Transverse colon (tissue), 4 donors: ENCODE data around the gene NEK6. TPM values are rescaled to one million over a fixed set of nuclear protein-coding genes. Genes with fewer than 3 reads are reported as not detected.

Experiments
- DNase-seq: peaks from one replicate; pipeline ENCODE4 v3.0.0-alpha.2; 2019
- H3K27ac ChIP-seq, 4 donors: fragments of 200-600 bp; sonication (generic); 2 replicates each; pipeline ENCODE4 v1.5.1; 2016 to 2018; ENCODE audit warnings: inconsistent platforms in 4 of 4
- H3K27me3 ChIP-seq: fragments of 200-600 bp; sonication (generic); 2 replicates; pipeline ENCODE4 v1.5.1; 2017; ENCODE audit warnings: inconsistent platforms
- H3K36me3 ChIP-seq, 4 donors: fragments of 200-600 bp; sonication (generic); 2 replicates each; pipeline ENCODE4 v1.5.1; 2017 to 2019; ENCODE audit warnings: inconsistent platforms in 4 of 4
- H3K4me1 ChIP-seq, 4 donors: fragments of 200-600 bp; sonication (generic); 2 replicates each; pipeline ENCODE4 v1.5.1; 2017 to 2020; ENCODE audit warnings: inconsistent platforms in 4 of 4
- H3K4me3 ChIP-seq, 4 donors: fragments of 200-600 bp; sonication (generic); 1 replicate in 1 of 4; 2 replicates in 3 of 4; pipeline versions ENCODE4 v1.5.1 to v1.6.1; 2017 to 2019; ENCODE audit warnings: inconsistent platforms in 4 of 4
- H3K9me3 ChIP-seq, 2 donors: fragments of 200-600 bp; sonication (generic); 2 replicates each; pipeline ENCODE4 v1.5.1; 2017 to 2019; ENCODE audit warnings: inconsistent platforms in 2 of 2
- EP300 ChIP-seq: sonication (generic); formaldehyde crosslinking; IDR thresholded peaks from one replicate; pipeline ENCODE4 v1.6.1; 2017; ENCODE audit warnings: antibody characterized with exemption, low read depth
- POLR2A ChIP-seq: fragments of 450-650 bp; IDR thresholded peaks from one replicate; pipeline ENCODE4 v1.6.1; 2016; ENCODE audit warnings: antibody characterized with exemption, mild to moderate bottlenecking, moderate library complexity
- POLR2AphosphoS5 ChIP-seq, 3 donors: sonication (generic); formaldehyde crosslinking; IDR thresholded peaks; one replicate each; pipeline ENCODE4 v1.6.1; 2016; ENCODE audit warnings: antibody characterized with exemption in 3 of 3
- WGBS, 2 donors: methylation state at CpG; one replicate each; pipeline ENCODE4 v1.1.5; 2018; ENCODE audit warnings: low coverage in 1 of 2; 5-methylcytosine and 5-hydroxymethylcytosine counted together
- in situ Hi-C, 4 donors: fragments of 200-750 bp; cut with MboI; loops; one replicate each; pipeline versions ENCODE4 v1.15.0 to v1.15.1; 2017; ENCODE audit warnings: low sequenced_read_pairs in 3 of 4, low pct_ligation_motif_present in 1 of 4, low pct_unique_long_range_greater_than_20kb in 1 of 4
- intact Hi-C: fragments of 100-400 bp; cut with DNase I; formaldehyde crosslinking; loops from one replicate; pipeline ENCODE4 v1.15.1; 2023; ENCODE audit warnings: low total_unique reads
- total RNA-seq, 4 donors: library from RNA; depleted of rRNA; stranded (reverse); fragments of >200 nt; gene quantifications; one replicate each; pipeline ENCODE4 v1.1.0, GENCODE V29; 2016
- TF ChIP-seq, protein P1 (sequence below), 5 experiments: fragments of 200-600 bp in 3 of 5; fragments of 450-650 bp in 2 of 5; sonication (generic) in 3 of 5; IDR thresholded peaks; 1 replicate in 2 of 5; 2 replicates in 3 of 5; pipeline ENCODE4 v1.5.1; 2016 to 2017; ENCODE audit warnings: antibody characterized with exemption in 5 of 5, inconsistent platforms in 3 of 5, mild to moderate bottlenecking in 2 of 5, moderate library complexity in 1 of 5

The NEK6 gene
- total RNA-seq = 10 to 100 TPM; 12.3 to 31.1 (median 21.6) TPM

DNA sequence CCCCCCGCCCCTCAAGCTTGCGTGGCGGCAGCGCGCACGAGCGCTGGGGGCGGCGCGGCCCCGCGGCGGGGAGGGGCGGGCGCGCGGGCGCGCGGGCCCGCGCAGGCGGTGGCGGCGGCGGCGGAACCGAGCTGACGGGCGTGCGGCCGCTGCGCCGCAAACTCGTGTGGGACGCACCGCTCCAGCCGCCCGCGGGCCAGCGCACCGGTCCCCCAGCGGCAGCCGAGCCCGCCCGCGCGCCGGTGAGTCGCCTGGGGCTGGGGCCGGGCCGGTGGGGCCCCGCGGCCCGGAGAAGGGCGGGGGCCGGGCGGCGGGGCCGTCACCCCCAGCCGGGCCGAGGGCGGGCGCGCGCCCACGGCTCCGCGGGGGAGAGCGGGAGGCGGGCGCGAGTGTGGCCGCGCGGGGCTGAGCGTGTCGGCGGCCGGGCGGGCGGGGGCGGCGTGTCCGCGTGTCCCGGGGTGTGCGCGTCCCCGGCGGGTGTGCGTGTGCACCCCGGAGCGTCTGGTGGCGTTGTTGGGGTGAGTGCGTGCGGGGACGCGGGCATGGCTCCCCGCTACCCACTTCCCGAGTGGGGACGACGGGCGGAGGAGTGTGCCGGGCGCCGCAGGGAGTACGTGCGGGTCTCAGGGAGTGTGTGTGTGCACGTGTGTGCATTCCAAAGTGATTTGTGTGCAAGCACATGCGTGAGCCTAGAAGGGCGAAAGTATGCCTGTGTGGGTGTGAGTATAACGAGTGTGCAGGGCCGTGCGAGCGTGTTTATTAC, at the start of gene NEK6:
Gene NEK6 (plus strand): TSS at position 106 of the 763 bp plus-strand sequence. CDS start 44,016 bp downstream, outside the sequence.
- H3K4me3 ChIP-seq = peak within 1 kb of the TSS; percentile 55 to 84 (median 66)
- peaks cover 17 to 53% (median 31%) of the 10 kb centered on the region in 4 donors for H3K4me1 ChIP-seq
- peak; percentile 19 for DNase-seq
- no peaks in the 10 kb centered on the region for H3K36me3 ChIP-seq
- in situ Hi-C loops (no loop called here), intact Hi-C loops (no loop called here)
- H3K27me3 ChIP-seq = no peaks in the 10 kb centered on the region
- peak within 1 kb of the TSS; percentile 83 to 95 (median 92) for H3K27ac ChIP-seq
- H3K9me3 ChIP-seq = no peaks in the 10 kb centered on the region
- 1% methylated on average over 78 of the region's 116 CpGs; no CpG with 5 or more reads in 1 of the 2 donors for WGBS, 2 donors
- no peak for TF ChIP-seq POLR2A
- peak; percentile 17 to 29 (median 18) for TF ChIP-seq POLR2AphosphoS5 (IDR thresholded peaks at IDR 0.05)
- TF ChIP-seq, protein P1, sequence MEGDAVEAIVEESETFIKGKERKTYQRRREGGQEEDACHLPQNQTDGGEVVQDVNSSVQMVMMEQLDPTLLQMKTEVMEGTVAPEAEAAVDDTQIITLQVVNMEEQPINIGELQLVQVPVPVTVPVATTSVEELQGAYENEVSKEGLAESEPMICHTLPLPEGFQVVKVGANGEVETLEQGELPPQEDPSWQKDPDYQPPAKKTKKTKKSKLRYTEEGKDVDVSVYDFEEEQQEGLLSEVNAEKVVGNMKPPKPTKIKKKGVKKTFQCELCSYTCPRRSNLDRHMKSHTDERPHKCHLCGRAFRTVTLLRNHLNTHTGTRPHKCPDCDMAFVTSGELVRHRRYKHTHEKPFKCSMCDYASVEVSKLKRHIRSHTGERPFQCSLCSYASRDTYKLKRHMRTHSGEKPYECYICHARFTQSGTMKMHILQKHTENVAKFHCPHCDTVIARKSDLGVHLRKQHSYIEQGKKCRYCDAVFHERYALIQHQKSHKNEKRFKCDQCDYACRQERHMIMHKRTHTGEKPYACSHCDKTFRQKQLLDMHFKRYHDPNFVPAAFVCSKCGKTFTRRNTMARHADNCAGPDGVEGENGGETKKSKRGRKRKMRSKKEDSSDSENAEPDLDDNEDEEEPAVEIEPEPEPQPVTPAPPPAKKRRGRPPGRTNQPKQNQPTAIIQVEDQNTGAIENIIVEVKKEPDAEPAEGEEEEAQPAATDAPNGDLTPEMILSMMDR (IDR thresholded peaks at IDR 0.05) = no peak

DNA sequence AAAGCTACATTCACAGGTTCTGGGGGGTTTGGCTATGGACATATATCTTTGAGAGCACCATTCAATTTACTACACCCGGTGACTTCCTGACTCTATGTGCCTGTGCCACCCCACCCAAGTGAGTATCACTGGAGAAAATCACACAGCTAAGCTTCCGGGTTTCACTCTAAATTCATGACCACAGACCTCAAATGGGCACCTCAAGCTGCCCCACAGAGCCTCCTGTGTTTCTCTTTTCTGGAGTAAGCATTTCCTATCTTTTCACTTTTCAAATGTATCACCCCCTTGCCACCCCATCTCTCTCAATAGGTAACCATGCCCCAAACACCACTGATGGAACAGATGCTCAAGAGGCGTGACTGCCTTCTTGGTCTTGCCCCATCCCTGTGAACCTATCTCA, 49.2 kb upstream of the NEK6 start:
- no peak overlapping the region for H3K4me3 ChIP-seq

DNA sequence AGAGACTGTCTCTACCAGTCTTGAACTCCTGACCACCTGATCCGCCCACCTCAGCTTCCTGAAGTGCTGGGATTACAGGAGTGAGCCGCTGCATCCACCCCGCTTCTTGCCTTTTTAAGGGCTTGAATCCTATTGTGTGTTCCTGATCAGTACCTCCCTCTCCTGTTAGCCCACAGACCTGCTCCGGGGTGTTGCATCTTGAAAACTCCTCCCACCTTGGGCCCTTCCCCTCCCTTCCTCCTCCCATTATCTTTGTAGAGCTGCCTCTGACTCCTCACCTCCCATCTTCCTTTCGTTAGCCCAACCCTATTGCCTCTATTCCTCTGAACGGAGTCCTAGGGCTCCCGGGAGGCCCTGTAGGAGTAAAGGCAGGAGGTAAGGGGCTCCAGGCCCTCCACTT, 48.5 kb upstream of the NEK6 start:
- Histone ChIP-seq H3K27ac (no peak overlapping the region), H3K27me3 (no peaks in the 10 kb centered on the region), H3K9me3 (no peaks in the 10 kb centered on the region), H3K36me3 (no peaks in the 10 kb centered on the region), H3K4me3 (no peak overlapping the region), H3K4me1 (no peaks in the 10 kb centered on the region)
- no peak for TF ChIP-seq EP300
- no peak for TF ChIP-seq POLR2AphosphoS5 (IDR thresholded peaks at IDR 0.05)
- no peak for TF ChIP-seq POLR2A
- TF ChIP-seq, protein P1 (IDR thresholded peaks at IDR 0.05) = no peak
- WGBS, 2 donors = 91% methylated on average over 7 of the region's 7 CpGs; no CpG with 5 or more reads in 1 of the 2 donors
- no peak for DNase-seq
- in situ Hi-C loops = no loop called here
- intact Hi-C loops = no loop called here

More for the DNA sequence above, 49.2 kb upstream of the NEK6 start:
- Histone ChIP-seq H3K4me1 (no peaks in the 10 kb centered on the region), H3K27ac (no peak overlapping the region), H3K36me3 (no peaks in the 10 kb centered on the region), H3K9me3 (no peaks in the 10 kb centered on the region), H3K27me3 (no peaks in the 10 kb centered on the region)
- intact Hi-C loops = no loop called here
- no peak for DNase-seq
- TF ChIP-seq, protein P1 (IDR thresholded peaks at IDR 0.05) = no peak
- TF ChIP-seq EP300 (no peak), POLR2AphosphoS5 (IDR thresholded peaks at IDR 0.05) (no peak), POLR2A (no peak)
- WGBS, 2 donors = 60 to 68% methylated on average over 1 to 3 of the region's 3 CpGs
- in situ Hi-C loops = no loop called here

DNA sequence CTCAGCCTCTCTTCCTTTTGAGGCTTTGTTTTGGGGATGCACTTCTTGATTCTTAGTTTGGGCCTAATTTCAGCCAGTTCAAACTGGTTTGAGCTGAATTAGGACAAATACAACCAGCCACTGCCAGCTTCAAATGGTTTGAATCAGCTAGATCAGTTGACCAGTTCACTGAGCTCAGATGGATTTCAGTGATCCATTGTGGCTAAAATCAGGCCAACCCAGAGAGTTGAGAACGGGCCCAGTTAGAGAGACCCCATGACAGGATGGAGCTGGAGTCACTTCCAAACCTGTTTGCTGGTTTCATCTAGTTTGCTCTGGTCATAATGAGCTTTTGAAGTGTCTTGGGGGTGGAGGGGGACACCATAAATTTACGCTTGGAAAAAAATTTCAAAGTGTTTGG, 48.0 kb upstream of the NEK6 start:
- no peak for DNase-seq
- Histone ChIP-seq H3K36me3 (no peaks in the 10 kb centered on the region), H3K27me3 (no peaks in the 10 kb centered on the region), H3K4me3 (no peak overlapping the region), H3K27ac (no peak overlapping the region), H3K9me3 (no peaks in the 10 kb centered on the region), H3K4me1 (no peaks in the 10 kb centered on the region)
- intact Hi-C loops = no loop called here
- TF ChIP-seq EP300 = no peak
- TF ChIP-seq, protein P1 (IDR thresholded peaks at IDR 0.05) = no peak
- TF ChIP-seq POLR2A = no peak
- TF ChIP-seq POLR2AphosphoS5 (IDR thresholded peaks at IDR 0.05) = no peak
- 97 to 100% methylated on average over 1 to 2 of the region's 2 CpGs for WGBS, 2 donors
- in situ Hi-C loops = no loop called here
